Measurements from ENCODE around the gene RABGAP1L.

Gene RABGAP1L

DNA sequence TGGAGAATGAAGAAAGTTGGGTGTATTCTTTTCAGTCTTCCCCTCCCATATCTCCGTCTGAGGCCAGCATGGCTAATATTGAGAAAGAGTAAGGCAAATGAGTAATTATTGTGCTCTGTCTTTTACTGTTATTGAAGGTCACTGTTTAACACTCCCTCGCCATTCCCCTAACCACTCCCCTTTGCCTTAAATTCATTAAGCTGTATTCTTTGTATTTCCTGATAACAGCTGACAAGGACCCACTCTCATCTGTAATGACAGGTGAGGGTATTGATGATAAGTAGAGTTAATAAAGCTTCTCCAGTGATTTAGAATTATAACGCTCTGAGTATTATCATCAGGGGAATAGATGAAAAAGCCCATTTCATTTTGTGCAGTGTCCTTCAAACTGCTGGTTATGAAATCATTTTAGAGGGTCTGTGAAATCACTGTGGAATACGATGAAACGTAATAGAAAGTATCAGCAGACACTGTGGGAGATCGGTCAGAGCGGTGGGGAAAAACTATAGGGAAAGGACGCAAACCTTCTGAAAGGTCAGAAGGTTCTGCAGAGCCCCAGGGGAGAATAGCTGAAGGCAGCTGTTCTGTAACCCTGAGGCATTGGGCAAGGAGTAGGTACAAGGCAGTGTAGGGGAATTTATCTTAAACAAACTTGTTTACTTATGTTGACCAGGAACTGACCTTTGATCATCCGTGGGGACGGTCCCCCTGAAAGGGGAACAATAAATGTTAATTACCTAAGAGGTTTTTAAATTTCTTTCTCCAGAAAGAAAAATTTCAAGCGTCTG, 794.2 kb downstream of the RABGAP1L start:
- DNase-seq: peak; percentile 50

DNA sequence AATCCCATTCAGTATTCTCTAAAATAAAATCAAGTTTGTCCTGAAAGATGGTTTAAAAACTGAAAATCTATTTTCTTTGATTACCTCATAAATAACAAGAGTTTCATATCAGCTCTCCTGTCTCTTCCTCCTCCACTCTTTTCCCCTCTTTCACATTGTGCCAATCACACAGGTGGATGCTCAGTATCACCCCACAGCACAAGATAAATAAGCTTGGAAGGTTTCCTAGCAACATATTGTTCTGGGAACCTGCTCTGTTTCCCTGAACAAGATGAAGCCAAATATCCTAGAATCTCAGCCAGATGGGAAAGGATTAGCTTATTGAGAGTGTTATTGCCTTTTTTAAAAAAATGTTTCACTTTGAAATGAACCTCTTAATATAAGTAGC, 794.7 kb downstream of the RABGAP1L start:
- peak; percentile 45 for DNase-seq

DNA sequence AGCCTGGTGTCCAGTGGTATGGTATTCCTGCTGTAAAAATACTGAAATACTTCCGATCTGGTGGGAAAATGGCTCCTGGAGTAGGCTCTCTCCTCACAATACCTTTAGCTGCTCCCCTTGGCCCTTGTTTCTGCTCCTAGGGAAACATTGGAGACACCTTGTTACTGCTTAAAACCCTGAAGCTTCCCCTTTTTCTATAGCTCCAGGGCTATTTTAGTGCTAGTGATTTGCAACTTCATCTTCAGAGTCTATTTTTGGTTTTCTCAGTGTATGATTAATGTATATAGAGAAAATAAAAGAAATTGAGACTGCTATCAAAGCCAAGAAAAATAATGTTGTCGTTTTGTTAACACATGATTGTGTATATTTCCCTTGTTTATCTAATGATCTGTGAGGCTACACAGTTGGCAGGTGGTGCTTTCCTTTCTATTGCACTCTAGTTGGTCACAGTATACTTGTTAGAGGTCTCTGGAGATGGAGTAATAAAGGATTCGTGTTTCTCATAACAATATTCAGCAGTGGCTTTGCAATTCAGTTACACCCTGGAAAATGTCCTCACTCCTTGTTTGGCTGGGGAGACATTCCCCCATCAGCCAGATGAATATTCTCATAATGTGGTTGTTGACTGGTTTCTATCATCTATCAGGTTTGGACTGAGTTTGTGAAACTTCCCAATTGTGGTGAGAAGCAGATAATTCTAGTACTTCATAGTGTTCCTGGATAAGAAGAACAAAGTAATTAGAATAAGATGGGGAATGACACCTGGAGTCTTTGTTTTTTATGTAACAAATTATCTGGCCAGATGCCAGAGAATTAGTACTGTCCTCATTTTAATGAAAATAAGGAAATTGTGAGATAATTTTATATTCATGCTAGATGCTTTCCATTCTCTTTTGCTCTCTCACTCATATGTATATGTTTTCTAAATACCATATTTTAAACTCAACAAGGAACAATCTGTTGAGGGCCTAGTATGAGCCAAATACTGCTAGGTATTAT, 795.6 kb downstream of the RABGAP1L start:
- DNase-seq: peak; percentile 59

DNA sequence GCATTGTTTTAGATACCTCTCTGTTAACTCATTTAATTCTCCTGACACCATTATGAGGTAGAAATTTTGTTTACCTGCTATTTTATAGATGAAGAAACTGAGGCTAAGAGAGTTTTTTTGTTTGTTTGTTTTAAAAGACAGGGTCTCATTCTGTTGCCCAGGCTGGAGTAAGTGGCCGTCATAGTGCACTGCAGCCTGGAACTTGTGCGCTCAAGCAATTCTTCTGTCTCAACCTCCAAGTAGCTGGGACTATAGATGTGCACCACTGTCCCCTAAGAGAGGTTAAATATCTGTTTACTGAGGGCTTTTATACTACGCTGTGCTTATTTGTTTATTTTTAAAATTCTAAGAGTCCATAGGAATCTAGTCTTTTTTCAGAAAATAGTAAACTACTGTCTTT, 796.8 kb downstream of the RABGAP1L start:
- no peak for DNase-seq

DNA sequence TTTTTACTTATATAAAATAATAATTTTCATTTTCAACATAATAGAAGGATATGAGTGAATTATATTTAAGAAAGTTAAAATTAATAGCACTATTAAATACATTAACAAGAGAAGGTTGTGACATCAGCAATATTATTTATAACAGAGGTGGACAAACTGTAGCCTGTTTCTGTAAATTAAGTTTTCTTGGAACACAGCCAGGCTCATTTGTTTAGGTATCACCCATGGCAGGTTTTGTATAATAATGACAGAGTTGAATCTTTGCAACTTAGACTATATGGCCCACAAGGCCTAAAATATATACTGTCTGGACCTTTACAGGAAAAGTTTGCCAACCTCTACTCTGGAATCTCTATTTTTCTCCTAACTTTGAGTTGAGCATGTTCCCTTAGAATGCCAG, 797.7 kb downstream of the RABGAP1L start:
- peak; percentile 64 for DNase-seq

DNA sequence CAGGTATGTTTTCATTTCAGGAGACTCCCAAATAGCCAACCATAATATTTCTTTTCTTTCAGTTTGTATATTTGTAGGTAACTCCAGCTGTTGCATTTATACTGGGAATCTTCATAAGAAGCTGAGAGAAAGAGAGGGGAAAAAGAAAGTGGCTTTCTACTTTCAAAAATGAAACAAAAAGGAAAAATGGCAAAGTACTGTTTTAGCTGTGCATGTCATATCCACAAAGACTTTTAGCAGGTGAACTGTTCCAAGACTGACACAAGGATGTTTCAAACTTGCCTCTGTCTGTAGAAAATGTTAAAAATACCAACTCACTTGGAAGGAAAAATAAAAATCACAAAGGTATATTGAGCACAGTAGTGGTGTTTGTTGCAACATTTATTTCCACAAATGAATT, 798.5 kb downstream of the RABGAP1L start:
- DNase-seq: no peak

DNA sequence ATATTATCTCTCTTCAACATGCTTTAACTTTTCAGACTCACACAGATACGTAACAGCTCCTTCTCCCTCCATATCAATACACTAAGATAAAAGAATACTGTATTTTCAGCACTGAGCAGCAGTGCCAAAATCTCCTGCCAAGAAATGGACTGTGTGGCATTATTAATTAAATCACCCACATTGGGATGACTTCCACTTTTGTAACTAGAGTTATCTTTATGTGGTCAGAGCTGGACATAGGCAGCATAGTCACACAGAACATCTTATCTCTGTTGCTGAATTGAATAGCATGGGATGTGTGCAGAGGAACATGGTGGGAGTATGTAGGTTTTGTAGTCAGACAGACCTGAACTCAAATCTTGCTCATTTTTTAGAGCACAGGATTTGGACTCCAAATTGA, 799.1 kb downstream of the RABGAP1L start:
- DNase-seq: no peak

DNA sequence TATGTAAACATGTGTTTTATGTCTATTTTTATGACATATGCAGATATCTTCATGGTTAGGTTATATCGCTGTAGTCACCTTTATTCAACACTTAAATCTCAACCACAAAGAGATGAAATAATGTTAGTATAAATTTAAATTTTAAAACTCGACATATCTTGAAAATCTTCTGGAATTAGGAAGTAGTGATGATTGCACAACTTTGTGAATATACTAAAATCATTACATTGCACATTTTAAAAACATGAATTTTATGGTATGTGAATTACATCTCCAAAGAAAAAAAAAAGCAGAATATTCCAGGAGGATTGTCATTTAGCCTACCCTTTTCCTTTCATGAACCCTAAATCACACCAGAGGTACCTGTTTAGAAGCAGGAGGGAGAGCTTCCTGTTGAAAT, 801.0 kb downstream of the RABGAP1L start:
- DNase-seq: no peak

DNA sequence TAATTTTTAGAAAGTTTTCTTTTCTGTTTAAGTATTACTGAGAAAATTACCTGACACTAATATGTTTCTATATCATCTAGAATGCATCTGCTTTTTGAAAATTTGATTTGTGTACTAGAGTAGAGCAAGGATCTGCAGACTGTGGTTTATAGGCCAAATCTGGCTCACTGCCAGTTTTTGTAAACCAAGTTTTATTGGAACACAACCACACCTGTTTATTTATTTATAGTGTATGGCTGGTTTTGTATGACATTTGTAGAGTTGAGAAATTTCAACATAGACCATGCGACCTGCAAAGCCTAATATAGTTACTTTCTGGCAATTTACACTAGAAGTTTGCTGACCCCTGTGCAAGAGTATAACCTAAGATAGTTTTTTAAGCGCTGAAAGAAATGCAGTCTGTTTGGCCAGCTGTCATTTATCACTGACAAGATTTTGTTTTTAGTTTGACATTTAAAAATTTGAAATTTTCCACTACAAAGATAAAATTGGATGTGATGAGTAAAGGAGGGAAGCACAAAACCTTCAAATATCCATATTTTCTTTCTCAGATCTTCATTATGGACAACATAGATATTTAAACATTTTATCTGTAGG, 804.3 kb downstream of the RABGAP1L start:
- peak; percentile 89 for DNase-seq

DNA sequence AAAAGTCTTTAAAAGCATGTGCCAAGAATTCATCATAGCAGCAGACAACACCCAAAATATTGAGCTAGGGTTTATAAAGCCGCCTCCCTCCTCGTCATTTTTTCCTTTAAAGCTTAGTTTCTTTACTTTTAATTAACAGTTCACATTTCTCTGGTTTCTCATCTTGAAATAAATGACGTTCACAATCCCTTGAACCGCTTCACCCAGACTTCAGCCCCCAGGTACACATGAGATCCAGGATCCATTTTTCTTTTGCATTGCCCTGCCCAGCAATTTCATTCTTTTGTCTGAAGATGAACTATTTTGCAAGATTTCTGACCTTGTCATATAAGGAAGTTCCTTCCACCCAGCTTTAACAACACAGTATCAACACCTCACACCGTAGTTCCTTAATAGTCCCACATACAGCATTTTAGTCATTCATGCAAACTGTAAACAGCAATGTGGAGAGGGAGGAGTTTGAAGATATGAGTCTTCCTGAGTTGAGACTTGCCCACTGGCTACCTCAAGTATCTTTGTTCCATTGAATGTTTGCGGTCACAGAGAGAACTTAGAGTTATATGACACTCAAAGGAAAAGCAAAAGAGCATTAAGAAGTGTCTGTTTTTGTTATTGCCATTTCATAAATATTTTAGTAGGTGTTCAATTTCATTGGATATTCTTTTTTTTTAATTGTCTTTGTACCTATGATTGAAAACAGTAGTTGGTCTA, 805.1 kb downstream of the RABGAP1L start:
- DNase-seq: peak; percentile 56

DNA sequence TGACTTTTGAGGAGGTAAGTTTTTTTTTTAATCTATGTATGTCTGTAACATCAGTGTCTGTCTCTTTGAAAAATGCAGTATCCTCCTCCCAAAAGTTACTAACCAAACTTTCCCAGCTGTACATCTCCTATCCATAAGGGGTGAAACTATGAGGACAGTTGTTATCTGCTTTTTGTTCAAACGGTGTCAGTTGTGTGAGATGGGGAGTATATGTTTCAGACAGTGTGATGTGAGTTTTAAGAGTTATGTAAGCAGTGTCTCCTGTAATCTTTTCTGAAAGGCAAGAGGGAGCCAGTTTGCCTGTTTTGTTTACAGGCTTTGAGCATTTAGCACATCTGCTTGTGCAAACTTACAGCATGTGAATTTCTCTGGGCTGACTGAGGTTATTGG, 805.6 kb downstream of the RABGAP1L start:
- peak; percentile 54 for DNase-seq

DNA sequence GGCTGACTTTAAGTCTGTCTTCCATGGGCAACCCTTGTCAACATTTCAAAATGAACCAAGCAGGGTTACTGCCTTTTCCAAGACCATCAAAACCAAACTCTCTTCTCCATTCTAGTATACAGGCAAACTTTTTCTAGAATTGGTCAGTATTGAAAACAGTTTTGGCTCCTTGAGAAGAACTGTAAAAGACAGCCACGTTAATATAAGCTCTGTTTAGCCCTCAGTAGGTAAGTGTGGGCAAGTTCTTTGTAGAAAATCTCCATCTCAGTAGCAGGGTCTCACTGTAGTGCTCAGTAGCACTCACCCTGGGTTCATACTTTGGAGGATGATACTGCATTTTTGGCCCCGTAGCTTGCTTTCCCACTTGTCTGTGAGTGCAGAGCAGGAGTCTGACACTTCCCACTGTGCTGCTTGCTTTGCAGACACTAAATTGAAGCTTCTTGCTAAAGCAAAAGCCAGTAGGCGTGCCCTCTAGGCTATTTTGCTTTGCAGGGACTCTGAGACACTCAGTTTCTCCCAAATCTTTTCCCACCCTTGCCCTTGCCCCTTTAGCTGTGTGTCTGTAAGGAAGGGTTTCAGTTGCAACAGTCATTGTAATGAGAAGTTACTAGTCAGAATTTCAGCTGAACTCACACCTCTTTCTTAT, 806.2 kb downstream of the RABGAP1L start:
- no peak for DNase-seq

DNA sequence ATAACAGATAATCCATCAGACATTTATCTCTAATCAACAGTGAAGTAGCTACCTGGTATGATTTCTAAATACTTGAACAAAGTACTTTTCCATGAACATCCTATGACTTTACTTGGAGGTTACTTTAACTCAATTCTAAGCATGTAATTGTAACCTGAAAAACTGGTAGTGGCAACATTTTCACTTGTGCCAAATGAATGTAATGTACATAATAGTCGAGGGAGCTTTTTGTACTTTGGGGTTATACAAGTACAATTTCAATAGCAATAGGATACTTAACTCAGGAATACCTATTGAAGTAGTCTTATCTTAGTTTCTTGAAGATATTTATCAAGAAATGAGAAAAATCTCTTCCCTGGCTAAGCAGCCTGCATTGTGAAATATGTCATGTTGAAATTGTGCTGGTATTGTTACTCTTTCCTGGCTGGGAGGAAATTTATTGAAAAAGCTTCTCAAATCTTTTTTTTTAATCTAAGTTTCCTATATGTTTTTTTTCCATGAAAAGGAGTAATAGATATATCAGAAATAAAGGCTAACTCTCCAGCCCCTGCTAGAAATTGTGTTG, 806.8 kb downstream of the RABGAP1L start:
- no peak for DNase-seq

DNA sequence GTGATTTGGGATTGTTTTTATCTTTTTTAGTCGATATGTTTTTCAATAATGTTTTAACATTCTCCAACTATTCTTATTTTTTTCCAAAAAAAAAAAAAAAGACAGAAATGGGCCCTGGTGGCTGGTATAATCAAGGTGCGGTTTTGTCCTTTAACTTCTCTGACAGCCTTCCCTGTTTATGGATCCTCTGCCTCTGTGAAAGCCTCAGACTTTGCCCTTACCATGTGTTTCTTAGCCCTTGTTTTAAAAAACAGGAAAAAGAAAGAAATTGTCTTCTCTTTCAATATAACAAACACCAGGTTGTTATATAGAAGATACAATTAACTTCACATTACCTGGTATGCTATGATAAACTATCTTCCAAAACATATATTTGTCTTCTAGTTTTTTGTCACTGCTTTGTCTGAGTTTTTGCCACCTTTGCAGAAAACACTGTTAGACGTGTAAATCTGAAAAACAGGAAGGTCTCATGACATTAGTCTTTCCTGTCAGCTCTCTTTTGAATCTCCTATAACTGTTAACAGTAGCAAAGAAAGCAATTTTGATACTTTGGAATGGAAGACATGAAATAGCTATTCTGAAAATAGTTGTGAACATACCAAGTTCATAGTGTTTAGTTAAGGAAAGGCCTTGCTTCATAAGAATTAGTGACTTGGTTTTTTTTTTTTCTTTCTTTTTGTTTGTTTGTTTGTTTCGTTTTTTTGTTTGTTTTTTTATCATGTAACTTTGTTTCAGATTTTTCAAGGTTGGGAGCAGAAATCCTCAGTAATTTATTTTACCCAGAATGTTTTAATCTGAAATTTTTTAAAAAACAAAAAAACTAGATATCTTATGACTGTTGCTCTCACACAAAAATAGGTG, 808.8 kb downstream of the RABGAP1L start:
- DNase-seq: peak; percentile 69

DNA sequence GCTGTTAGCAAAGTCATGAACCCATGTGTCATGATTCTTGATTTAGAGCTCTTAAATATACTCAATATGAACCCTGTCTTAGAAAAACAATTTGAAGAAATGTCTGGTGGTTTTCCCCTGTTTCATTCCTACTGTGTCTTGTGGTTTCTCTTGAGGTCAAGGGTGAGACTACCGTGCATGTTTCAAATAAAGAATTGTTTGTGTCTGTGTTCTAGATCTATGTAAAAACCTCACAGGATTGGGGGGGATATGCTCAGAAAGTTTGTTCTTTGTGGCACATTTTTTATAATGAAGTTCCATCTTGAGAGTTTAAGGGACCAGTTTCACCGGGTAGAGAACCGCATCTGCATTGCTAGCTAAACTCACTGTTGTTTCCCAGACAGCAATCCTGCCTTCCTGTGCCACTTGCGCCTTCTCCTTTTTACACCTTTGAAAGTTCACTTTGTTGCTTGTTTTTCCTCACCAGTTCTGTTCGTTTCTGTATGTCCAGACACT, 809.5 kb downstream of the RABGAP1L start:
- peak; percentile 72 for DNase-seq

DNA sequence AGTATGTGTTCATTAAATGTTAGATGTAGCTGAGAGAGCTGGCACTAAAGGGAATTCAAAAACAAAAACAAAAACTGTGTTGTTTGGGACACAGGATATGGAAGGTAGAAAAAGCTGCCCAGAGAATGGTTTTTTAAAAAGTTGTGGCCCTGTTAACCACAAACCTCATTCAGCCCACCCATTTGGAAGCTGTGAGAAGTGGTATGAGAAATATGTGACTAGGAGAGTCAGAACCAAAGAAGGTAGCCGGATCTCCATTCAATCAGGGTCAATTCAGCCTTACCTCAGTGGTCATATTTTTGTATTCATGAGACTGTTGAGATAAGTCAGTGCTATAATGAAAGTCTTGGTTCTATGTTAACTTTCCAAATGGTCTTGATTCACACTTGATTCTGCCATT, 810.7 kb downstream of the RABGAP1L start:
- DNase-seq: no peak

DNA sequence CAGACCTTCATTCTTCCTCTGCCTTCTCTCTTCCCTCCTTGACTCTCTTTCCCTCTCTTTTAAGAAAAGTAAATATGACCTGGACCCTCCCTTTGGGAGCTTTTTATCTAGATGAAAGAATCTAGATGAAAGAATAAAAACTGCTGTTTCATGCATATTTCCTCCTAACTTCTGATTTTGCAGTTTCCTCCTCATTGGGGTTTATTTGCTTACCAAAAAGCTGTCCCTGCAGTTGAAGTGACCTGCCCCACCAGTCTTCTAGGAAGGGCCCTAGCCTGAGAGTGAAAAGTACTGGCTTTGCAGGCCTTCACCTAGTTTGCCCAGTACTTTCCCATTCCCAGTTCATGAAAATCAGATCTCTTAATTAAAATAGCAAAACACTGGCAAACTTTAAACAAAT, 812.1 kb downstream of the RABGAP1L start:
- DNase-seq: peak; percentile 53

DNA sequence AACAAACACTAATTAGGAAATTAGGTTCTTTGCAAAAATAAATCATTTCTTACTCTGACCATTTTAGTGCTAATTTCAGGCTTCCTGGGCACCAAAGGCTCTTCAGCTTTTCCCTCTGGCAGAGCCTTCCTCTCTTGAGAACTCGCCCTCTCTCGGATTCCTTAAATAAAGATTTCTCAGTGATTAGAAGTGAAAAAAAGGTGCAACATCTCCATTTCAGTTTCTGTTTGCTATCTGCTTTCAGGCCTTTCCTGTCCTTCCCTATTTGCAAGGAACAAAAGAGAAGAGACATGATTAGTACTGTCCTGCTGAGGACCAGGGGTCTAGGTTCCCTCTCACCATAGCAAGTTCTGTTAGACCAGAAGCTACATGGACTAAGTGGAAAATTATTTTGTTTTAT, 812.6 kb downstream of the RABGAP1L start:
- peak; percentile 46 for DNase-seq

DNA sequence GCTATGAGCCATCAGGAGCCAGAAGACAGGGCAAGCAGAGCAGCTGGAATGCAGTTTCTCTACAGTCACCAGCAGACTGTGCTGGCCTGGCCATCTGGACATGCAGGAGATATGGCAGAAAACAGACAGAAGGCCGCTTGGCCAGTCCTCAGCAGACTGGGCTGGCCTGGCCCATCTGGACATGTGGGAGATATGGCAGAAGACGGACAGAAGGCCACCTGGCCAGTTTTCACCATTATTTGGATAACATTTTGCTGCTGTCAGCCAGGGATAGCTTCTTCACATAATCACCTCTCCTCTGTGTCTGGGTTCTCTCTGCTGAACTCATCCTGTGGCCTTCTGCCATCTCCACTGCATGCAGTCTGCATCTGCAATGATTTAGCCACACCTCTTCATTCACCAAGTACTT, 815.4 kb downstream of the RABGAP1L start:
- DNase-seq: no peak

DNA sequence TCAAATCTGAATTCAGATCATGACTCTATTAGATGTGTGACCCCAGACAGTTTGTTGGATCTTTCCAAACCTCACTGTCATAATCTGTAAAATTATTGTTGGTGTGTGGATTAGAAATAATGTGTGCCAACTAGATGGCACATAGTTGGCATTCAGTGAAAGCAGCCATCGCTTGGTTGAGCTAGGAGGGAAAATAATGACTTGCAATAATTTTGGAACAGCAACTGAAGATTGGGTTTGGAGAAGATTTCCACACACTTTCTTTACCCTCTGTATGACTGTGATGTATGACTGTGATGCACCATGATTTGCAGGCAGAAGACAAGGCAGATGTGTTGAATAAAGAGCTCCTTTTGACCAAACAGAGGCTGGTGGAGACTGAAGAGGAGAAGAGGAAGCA, 816.4 kb downstream of the RABGAP1L start:
- DNase-seq: no peak
